ENCODE measurements around the gene COA5.
"Not testable (repeated sequence)": the region's sequence is repeated elsewhere in the genome, so short reads cannot be mapped to it uniquely, and the experiment has no call there.

Gene COA5

GRCh38 chr2:98606431-98606830, 1.9 kb downstream of the COA5 start:
- DNase-seq (ENCODE audit: low read depth in 3 of 3): no peak

DNA sequence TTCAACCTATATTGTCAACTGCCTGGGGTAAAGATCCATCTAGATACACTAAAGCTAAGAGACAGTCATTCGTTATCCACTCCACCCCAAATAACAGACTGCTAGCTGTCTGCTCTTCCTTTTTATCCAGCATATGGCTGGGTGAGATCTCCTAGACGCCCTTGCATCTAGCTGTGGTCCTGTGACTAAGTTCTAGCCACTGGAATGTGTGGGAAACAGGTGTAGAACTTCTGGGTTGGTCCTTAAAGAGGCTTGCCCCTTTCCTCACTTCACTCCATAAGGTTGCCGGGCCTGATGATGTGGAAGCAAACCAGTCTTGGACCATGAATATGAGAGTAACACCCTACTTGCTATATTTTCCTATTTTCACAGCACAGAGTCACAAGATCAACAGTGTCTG, 3.2 kb downstream of the COA5 start:
- no peak for DNase-seq (ENCODE audit: low read depth in 3 of 3)

DNA sequence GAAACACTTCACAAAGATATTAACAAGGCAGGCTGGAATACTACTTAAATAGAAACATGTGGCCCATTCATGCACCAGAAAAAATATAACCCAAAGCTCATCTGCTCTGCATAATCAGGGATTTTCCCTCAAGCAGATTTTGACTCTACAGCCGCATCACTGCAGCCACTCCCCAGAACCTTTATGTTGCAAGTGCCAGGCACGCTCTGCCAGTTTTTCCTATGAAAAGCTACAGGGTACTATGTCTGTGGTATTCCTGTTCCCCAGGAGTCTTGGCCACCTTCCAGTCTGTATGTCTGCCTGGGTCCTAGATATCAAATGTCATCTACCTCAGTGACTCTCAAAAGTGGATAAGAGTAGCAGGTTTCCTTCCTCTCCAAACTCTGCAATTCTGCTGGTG, 3.8 kb downstream of the COA5 start:
- no peak for DNase-seq (ENCODE audit: low read depth in 3 of 3)

- no peak for DNase-seq (ENCODE audit: low read depth in 3 of 3)
Observed at GRCh38 chr2:98601532-98602132, 6.7 kb downstream of the COA5 start.

DNA sequence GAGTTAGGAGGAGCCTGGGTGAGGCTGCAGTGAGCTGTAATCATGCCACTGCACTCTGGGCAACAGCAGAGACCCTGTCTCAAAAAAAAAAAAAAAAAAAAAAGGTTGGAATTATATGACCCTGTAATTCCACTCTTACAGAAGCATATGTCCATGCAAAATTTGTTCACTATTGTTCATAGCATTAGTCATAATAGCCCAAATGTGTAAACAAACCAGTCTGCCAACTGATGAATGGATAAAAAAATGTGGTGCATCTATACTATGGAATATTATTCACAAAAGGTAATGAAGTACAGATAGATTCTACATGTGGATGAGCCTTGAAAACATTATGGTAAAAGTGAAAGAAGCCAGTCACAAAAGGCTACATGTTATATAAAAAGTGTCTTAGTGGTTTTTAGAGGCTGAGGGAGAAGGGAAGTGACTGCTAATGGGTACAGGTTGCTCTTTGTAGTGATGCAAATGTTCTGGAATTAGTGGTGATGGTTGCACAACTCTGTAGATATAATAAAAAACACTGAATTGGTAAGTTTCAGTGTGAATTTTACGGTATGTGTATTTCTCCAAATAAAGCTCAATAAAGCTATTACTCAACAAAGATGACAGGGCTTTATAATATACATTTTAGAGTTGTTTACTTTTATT, 9.4 kb downstream of the COA5 start:
- DNase-seq (ENCODE audit: low read depth in 3 of 3): no peak

GRCh38 chr2:98594665-98595064, 13.6 kb downstream of the COA5 start:
- not testable (repeated sequence) for DNase-seq (ENCODE audit: low read depth in 3 of 3)

DNA sequence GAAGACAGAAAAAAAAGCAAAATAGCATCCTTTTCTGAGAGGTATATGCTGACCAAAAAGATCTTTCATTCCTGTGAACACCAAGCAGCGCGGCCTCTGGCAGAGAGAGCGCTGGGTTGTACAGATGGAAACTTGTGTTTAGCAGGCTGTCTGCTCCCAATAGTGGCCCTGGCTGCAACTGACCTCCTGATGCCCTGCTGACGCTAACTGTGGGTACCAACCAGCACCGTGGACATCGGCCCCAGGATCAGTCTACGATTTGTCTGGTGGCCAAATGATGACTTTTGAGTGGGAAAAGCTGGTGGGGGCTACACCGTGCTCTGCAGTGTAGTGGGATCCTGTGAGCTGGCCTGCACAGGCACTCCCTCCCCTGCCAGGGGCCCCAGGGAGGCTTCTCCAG, 15.7 kb downstream of the COA5 start:
- no peak for DNase-seq (ENCODE audit: low read depth in 3 of 3)

- DNase-seq (ENCODE audit: low read depth in 3 of 3): no peak
Observed at GRCh38 chr2:98589489-98589888, 18.8 kb downstream of the COA5 start.

- DNase-seq (ENCODE audit: low read depth in 3 of 3): no peak
Observed at GRCh38 chr2:98588880-98589431, 19.4 kb downstream of the COA5 start.

DNA sequence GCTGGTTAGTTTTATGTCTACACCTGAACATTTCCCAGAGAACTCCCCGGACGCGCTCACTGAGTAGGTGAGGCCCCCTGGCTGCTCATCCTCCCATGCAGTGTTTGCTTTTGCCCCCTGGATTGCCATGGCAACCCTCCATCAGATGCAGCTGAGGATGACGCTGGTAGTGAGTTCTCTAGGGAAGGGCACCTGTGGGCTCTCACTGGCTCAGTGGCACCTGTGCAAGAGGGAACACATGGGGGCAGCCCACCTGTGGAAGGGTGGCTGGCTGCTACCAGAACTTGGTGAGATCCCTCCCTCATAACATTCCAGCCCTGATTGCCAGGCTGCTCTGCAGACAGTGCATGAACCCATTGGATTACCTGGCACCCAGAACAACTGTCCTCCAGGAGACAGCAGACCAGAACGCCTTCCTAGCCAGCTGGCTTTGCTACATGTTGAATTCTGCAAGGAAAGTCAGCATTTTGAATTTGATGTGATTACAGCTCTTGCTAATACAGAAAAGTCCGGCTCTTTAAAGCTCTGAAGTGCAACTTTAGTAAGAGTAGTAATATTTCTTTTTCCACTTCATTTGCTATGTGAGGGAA, 21.7 kb downstream of the COA5 start:
- no peak for DNase-seq (ENCODE audit: low read depth in 3 of 3)

DNA sequence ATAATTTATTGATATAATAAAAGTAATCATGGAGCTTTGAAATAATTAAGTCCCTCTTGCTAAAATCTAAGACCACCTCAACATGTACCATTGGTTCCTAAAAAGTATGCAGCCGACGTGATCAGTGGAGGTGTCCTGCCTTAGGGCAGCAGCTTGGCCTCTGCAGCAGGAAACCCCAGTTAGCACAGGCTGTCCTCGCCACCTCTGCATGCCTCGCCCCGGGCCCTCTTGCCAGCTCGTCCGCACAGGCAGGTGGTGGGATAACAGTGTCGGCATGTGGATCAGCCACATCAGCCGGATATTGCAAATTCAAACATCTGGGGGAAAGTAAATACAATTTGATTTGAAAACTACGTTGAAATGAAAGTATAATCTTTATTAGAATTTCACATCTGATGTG, 22.9 kb downstream of the COA5 start:
- DNase-seq (ENCODE audit: low read depth in 3 of 3): no peak

- no peak for DNase-seq (ENCODE audit: low read depth in 3 of 3)
Observed at GRCh38 chr2:98583816-98584618, 24.3 kb downstream of the COA5 start.

- DNase-seq (ENCODE audit: low read depth in 3 of 3): no peak
Observed at GRCh38 chr2:98583276-98583675, 25.0 kb downstream of the COA5 start.

GRCh38 chr2:98582523-98582922, 25.8 kb downstream of the COA5 start:
- no peak for DNase-seq (ENCODE audit: low read depth in 3 of 3)

DNA sequence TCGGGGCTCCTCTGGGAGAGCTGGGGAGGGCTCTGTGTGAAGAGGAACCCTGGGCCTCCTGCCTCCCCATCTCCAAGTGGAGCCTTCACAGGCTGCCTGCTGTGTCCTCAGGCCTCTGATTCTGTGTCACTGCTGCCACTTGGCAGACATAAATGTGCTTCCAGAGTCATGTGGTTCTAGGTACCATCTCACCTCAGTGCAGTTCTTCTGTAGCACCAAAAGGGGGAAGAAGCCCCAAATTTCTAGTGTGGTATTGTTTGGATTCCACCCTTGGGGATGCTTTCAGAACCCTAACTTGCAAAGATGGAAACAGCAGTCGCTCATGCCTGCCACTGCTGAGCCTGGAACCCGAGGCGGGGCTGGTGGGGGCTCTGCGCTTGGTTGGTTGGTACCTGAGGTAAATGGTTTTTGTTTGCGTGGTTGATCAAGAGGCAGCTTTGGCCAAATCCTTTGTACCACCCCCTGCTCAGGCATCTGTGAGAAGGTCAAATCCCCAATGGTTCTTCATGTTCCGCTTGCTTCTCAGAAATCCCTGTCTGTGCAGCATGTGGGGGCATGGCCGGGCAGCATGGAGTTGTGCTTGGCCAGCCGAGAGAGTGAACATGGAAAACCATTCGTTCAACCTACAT, 27.5 kb downstream of the COA5 start:
- DNase-seq (ENCODE audit: low read depth in 3 of 3): no peak

- no peak for DNase-seq (ENCODE audit: low read depth in 3 of 3)
Observed at GRCh38 chr2:98579926-98580325, 28.4 kb downstream of the COA5 start.

DNA sequence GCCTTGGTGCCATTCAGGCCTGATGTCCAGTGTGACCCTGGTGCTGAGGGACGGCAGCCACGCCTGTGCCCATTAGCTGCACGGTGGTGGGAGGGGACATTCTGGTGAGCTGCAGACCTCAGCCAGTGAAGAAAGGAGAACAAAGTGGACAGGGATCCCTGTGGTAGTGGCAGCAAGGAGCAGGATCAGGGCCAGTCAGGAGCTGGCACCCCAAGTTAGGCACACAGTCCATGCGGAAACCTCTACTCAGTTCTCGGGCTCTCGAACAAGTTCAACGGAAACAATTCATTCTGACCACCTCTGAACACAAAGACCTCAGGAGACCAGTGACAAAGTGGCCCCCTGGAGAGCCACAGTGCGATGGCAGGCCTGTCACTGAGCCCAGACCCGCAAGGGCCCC, 30.1 kb downstream of the COA5 start:
- DNase-seq (ENCODE audit: low read depth in 3 of 3): no peak

GRCh38 chr2:98577313-98577712, 31.0 kb downstream of the COA5 start:
- DNase-seq (ENCODE audit: low read depth in 3 of 3): no peak

DNA sequence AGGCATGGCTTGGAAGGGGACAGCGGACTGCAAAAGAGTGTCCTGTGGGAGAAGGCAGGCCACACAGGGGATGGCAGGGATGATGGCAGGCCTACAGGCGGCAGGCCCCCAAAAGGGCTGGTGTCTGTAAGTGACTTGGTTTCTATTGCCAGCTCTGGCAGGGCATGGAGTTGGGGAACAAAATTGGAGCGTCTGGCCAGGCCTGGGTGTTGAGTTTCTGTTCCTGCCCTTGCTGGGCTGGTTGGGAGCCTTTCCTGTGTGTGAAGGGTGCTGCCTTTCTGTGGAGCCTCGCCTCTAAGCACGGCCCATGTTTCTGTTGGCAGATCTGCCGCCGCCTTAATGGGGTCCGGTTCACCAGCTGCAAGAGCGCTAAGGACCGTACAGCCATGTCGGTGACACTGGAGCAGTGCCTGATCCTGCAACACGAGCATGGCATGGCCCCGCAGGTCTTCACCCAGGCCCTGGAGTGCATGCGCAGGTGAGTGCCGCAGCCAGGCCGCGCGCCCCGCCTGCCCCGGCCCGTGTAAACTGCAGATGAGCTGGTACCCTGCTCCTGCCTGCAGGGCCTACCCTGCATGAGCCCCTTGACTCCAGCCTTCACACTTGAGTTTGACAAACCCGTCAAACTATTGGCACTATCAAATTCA, 31.5 kb downstream of the COA5 start:
- DNase-seq (ENCODE audit: low read depth in 3 of 3): no peak

DNA sequence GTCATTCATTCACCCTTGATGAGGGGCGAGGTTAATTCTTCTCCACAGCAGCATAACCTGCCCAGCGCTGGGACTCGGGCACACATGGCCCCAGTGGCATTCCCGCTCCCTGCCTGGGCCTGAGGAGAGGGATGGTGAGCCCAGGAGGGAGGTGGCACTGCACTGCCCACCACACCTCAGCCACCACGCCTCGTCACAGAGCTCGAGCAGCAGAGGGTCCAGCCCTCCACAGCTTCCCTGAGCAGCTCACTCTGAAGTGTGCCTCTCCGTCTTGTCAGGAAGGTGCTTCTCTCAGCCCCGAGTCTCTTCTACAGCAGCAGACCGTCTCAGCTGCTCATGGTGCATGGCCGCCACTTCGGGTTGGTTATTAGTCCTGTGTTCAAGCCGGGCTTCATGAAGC, 34.9 kb downstream of the COA5 start:
- no peak for DNase-seq (ENCODE audit: low read depth in 3 of 3)

DNA sequence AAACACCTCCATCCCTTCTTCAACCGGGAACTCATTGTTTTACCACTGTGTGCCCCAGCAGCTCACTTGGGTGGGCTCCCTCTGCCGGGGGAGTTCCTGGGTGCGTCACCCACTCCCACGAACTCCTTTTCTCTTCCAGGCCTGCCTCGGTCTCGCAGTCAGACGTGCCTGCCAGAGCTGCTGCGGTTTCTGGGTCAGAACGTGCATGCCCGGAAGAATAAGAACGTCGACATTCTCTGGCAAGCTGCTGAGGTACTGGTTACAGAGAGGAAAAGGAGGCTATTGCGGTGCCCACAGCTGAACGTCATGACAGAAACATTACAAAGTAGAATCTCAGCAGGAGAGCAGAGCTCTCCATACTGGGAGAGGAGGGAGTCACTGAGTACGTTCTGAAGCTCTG, 35.6 kb downstream of the COA5 start:
- no peak for DNase-seq (ENCODE audit: low read depth in 3 of 3)
